GM19328 (cell line): ENCODE measurements around the gene LRPAP1.

Source experiments
- ATAC-seq: cut with Tn5 transposase; IDR thresholded peaks from one replicate; pipeline ENCODE4 v1.9.1; 2021; ENCODE audit warnings: mild to moderate bottlenecking, moderate library complexity; ENCODE audit not compliant: unreplicated experiment

Gene LRPAP1

DNA sequence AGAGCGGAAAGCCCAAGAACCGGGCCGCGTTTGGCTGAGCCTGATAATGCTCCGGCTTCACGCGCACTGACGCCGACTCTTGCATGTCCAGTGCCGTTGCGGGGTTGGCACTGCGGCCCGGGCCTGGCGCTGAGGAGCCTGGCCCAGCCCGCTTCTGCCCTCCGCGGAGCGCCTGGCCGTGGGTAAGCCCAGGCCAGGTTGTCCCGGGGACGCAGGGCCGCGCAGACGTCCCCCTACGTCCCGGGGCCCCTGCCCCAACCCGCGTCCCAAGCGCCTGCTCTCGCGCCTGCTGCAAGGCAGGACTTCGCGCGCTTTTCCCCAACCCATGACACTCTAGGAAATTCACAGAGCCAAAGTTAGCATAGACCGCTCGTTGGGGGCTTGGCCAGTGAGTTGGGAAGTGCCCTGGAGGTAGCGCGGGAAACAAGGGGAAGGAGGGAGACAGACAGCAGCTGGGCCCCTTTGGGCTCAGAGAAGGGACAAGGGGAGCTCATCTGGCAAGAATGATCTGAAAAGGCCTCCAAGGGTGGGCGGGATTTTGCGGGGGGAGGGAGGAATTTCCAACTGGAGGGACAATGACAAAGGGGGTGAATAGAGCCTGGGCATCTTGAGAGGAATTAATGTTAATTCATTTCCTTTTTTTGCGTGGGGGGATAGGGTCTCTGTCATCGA, 665 bp upstream of the LRPAP1 start:
- ATAC-seq, result peak; percentile 18

DNA sequence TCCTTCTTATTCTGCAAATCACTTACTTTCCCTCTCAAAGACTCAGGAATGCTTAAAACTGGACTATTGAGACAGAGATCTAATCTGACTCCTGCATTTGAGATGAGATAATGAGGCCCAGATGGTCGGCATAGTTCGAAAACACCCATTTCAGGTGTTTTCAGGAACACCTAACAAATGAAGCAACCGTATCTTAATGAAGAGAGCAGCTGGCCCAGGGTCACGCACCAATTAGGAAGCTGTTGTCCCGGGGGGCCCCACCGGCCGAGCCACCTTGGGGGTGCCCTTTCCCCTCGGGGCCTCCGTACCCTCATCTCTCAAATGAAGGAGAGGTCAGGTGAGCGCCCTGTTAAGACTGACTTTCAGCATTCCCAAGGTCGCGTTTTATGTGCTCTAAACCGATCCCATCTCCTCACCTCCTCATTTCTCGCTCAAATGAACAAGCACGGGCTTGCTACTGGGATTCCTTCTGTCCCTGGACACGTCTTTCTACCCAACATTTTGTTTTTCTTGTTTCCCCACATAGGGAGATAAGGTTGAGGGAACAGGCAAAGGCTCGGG, 824 bp downstream of the LRPAP1 start:
- ATAC-seq, result no peak

DNA sequence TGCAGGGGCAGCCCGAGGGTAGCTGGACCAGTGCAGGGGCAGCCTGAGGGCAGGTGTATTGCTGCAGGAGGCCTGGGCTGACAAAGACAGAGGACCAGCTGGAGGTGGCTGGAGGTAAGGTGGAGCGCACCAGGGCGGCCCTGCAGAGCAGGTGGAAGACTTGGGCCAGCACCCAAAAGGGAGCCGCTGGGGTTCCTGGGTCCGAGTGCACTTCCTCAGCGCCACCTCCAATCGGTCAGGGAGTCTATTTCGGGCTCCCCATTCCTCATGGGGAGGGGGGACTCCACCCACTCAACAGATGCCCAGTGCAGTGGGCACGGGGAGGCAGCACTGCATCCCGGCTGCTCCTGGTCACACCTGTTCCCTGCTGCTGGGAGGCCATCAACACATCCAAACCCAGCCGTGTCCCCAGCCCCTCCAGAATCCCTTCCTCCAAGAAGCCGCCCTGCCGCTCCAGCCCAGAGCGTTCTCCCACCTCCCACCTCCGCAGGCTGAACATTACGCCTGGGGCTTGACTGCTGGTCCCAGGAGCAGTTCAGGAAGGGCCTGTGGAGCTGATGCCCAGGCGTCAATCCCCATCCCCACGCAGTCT, 1.5 kb downstream of the LRPAP1 start:
- ATAC-seq, result no peak

DNA sequence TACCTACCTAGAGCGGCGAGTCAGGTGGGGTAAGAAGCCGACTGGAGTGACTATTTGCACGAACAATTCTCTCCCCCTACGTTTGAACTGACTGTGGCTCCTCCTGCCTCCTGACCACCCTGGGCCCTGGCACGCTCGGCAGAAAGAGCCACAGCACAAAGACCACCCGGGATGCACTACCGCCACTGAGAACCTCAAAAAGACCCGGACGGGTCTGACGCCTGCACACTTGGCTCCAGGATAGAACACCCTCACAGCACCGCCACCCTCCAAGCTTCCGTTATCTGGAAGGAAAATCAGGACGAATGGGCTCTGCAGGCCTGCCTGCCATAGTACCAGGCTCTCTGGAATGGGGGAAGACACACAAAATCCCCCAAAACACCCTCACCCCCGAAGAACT, 2.2 kb downstream of the LRPAP1 start:
- no peak for ATAC-seq

DNA sequence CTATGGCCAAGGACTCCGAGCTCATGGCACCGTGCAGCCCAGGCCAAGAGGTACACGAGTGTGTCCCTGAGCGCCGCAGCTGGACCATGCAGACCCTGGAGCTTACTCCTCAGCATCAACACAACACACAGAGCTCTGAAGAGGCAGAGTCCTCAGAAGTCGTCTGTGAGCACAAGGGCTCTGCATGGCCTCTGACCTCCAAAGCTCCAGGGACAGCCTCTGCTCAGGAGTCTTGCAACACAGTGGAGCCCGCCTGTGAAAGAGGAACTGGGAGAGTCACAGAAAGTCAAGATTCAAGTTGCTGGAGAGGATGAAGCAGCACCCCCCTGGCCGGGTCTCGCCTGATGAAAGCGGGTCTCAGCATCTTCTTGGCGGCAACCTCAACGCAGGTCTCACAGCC, 2.9 kb downstream of the LRPAP1 start:
- no peak for ATAC-seq

DNA sequence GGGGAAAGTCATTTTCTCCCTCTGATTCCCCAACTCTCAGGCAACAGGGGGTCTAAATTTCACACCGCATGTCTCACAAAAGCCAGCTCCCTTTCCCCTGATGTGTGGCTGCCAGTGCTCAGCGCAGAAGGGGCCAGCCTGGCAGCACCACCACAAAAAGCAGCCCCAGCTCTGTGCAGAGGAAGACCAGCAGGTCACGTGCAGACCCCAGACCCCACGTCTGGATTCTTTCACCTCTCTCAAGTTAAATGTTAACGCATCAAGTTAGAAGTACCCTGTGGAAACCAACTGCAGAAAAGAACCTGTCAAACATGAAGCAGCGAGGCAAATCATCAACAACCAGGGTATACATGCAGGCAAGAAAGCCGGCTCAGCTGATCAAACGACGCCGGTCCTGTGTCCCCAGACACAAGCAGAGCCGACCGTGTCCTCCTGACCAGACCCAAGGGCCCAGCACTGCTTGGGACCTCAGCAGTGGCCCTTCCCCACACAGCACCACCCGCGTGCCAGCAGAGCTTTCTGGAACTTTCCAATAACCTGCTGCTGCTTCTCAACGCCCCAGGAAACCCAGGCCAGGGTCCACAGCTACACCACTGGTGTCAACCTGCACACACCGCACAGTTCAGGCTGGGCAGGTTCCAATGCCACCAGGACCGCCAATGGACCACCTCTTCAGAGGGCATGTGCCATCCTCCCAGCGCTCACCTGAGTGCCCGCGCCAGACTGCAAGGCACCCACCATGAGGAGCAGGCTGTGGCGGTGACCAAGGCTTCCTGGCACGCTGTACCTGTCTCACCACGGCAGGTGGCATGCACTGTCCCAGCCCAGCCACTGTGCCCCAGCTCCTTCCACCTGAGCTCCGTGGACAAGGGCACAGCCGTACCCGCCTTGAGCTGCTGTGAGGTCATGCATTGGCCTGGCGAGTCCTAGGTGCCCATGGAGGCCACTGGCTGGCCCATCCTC, 4.0 kb downstream of the LRPAP1 start:
- no peak for ATAC-seq

DNA sequence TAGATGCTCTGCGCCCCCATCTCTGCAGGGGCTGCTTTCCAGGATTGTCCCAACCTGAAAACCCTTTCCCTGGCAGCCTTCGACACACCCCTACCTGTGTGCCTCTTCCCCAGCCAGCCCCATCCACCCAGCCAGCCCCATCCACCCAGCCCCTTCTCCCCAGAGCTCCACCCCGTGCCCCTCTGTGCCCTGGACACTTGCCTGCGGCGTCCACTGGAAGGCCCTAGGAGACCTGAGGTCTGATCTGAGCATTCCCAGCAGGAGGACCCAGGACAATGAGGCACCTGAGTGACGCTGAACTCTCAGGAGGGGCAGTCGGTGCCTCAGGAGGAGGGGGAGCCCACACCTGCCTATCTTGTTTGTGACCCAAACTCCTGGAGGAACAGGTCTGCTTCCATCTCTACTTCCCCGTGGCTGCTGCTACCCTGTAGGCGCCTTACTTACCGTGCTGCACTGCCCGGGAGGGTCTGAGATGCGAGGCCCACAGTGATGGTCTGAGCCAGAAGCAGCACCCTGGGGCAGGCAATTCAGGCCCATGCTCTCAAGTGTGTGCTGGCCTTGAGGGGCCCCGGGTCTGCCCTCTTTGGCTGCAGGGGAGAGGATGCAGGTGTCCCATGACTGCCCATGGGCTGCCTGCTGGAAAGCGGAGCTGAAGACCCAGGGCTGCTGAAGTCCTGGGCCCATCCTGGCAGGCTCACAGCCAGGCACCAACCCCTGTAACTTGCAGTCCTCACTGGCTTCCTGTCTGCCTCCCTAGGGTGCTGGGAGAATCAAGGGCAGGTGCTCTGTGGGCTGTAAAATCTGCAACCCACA, 4.9 kb downstream of the LRPAP1 start:
- no peak for ATAC-seq

DNA sequence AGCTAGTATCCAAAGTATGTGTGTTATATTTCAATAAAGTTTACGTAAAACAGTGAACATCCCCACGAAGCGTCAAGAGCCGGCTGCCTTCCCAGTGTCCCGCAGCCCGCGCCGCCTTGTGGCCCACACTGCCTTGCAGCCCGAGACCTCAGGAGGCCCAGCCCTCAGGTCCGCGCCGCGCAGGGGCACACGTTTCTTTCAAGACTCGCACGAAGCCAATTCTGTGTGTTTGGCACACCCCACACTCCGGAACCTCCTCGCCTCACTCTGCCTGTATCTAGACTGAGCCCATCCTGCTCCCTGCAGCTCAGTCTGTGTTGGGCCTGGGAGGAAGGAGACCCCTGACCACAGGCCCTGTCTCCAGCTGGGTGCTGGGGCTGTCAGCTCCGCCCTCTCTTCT, 5.8 kb downstream of the LRPAP1 start:
- no peak for ATAC-seq

DNA sequence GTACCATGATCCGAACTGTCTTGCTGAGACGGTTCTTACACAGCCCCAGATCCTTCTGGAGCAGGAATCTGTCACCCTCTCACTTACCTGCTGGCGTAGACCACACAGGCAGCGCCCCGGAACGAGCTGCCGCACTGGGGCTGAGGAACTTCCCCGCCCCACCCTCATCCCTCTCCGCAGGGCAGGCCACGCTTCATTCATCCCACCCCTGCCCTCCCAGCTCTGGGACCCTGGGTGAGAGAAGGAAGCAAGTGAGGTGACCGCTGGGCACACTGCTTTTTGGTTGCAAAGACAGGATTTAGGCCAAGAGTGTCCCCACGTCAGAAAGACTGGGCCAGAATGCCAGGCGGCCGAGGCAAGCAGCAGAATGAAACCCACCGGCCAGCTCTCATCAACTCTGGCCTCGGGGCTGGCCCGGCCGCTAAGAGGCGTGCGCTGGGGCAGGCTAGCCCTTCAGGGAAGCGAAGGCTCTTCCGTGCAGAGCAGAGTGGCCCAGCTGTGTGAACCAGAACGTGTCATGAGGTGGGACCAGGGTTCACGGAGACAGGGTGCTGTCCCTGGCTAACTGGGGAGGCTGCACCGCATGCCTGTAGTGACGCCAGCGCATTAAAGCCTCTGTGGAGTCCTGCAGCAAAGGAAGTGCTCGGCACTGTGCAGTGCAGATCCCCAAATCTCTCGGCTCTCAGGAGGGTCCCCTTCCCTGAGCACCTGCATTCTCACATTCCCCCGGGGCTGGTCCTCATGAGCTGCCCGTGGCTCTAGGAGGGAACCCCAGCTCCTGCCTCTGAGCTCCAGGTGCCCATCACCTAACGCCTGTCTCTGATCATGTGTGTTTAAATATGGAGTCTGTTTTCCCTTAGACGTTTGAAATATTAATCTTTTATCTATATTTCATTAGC, 6.4 kb downstream of the LRPAP1 start:
- ATAC-seq, result no peak

DNA sequence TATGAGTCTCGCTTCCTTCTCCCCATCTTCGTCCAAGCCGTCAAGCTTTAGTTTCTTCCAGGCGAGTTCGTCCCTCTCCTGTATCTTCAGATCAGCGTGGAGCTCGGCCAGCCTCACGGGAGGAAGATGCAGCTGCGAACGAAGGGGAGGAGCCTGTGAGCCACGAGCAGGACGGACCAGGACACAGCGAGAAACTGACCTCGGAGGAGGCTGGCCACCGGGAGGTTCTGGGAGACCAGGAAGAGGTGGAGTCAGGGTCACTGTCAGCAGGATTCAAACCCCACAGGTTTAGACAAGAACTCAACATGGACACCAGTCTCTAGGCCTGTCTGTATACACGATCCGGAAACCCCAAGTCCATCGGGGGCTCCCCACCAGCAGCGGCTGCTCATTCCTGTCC, 7.3 kb downstream of the LRPAP1 start:
- ATAC-seq, result no peak

DNA sequence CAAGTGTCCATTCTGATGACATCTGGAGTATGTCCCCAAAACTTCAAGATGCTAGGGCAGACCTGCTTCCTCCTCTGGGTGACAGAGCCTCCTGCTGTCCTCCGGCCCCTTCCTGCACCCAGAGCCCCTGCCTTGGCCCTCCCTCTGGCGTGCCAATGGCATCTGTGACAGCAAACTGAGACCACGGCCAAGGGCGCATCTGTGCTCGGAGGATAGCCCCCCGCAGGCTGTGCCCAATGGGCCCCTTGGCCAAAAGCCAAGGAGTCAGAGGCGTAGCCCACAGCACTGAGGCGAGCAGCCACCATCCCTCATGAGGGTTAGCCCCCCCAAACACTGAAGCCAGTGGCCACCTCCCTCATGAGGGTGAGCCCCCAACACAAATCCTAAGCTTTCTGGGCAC, 7.9 kb downstream of the LRPAP1 start:
- ATAC-seq, result no peak

DNA sequence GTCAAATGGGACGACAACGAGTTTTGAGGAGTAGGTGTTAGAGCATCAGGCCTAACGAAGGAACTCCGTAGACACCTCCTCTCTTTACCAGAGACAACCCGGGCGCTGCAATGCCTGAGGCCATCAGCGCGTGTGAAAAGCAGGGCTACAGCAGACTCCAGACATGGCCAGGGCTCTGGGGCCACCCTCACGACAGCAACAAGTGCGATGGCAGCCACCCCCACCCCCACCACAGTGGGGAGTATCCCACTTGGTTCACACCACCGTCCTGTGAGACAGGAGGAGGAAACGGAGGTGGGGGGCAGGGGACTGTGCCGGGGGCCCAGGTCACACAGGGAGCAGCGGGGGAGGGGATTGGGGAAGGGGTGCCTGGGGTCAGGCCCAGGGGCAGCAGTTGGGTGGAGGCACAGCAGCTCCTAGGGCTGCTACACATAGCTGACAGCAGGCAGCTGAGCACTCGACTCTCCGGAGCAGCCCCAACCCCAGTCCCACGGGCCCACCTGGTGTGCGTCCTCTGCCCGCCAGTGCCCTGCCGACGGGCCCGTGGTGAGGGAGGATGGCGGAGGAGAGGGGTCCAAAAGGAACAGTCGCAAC, 8.5 kb downstream of the LRPAP1 start:
- ATAC-seq, result no peak

DNA sequence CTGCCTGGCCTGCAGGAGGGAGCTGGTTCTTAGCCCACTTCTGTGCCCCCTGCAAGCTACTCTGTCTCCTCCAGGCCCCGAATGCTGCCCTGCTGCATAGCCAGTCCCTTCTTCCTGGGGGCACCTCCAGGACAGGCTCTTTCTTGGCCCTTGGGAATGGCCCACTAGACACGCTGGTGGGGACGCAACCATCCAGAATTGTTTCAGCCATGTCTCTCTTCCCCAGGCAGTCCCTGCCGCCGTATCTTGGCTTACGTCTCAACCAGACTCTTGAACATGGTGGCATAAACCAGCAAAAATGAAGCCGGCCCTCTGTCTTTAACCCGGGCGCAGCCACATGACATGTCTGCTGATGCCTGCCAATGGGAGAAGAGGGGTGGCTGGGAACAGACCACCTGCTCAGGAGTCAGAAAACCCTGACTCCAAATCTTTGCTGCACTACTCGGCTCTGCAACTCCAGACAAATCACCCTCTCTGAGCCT, 9.0 kb downstream of the LRPAP1 start:
- no peak for ATAC-seq

DNA sequence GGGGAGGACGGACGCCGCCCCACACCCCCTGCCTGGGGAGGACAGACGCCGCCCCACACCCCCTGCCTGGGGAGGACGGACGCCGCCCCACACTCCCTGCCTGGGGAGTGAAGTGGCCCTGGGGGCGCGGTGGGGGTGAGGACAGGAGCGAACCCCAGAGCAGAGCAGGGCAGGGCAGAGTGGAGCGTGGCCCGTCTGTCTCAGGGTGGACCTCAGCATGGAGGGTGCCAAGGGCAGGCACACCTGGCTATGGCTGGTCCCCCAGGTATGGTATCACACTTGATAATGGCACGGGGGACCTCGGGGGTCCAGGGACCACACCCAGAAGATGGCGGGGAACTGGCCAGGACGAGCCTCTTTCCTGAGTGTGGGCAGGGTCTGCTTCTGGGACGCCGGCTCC, 9.6 kb downstream of the LRPAP1 start:
- no peak for ATAC-seq

DNA sequence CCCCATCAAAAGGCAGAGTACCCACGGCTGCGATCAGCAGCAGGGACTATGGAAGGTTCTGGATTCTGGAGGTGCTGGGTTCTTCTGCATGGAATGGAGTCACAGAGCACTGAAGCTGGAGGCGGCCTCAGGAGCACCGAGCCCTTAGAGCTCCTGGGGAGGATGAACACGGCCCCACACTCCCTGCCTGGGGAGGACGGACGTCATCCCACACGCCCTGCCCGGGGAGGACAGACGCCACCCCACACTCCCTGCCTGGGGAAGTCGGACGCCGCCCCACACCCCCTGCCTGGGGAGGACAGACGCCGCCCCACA, 9.9 kb downstream of the LRPAP1 start:
- ATAC-seq, result no peak

DNA sequence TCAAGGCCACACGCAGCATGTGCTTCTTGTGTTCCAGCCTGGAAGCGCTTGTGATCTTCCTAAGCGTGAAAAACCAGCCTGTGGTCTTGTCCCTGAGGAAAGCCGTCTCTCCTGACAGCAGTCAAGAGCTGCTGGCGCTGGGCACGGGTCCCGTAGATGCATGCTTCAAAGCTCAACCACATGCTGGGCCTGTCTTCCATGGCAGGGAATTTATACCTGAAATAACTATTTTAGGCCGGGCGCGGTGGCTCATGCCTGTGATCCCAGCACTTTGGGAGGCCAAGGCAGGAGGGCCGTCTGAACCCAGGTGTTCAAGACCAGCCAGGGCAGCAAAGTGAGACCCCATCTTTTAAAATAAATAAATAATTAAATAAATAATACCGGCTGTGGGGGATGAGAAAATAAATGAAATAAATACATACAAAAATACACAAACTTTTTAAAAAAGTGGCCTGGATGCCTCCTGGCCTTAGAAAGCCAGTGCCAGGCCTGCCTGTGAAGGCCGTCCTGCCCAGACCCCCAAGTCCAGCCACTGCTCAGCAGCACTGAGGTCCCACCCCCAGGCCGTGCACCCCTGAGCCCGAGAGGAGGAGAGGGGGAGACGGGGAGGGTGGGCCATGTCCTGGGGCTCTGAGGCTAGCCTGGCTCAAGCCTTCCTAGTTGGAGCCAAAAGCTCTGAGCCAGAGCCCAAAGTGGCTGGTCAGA, 10.4 kb downstream of the LRPAP1 start:
- ATAC-seq, result no peak

DNA sequence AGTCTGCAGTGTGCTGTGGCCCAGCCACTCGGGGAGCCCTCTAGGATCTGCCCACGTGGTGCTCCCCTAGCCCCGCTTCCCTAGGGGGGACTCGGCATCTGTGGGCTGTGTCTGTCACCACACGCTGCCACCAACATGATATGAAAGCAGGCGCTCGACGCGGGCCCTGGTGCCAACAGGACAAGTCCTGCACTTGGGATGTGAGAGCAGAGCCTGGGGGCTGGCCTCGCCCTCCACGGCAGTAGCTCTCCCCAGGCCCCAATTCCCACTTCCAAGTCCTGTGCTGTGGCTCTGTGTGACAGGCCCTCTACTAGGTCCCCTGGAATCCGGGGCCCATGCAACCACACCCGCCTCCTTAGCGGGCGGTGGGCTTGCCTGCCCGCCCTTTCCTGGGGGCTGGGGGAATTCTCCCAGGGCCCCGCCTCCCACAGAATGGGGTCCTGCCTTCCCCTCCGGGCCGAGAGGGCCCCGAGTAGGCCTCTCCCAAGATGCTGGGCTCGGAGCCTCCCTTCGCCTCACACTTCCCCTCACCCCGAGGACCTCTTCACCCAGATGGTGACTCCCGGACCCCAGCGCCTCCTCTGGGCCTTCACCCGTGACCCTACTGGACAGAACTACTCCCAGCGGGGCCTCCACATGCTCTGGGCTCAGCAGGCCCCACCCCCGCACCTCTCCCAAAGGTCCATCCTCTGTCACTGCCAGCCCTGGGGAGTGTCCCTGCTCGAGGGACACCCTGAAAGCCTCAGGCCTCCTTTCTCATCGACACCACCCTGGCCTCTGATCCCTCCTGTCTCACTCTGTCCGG, 11.2 kb downstream of the LRPAP1 start:
- ATAC-seq, result no peak

DNA sequence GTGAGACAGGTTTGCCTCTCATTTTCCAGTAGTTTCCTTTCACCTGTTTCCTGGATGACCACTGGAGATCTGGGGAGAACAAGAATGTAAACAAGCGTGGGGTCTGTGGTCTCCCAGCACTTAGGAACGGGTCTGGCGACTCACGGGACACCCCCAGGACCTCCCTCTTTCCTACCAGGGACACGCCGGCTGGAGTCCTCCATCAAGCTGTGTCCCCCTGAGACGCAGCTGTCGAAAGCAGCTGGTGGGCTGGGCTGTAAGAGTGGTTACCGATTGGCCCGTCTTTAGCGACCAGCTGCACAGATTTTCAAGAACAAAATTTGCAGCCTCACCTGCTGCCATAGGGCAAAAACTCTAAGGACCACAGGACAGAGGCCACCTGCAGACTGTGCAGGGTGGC, 11.9 kb downstream of the LRPAP1 start:
- ATAC-seq, result no peak
